ENCODE measurements around the gene PNMA8A. TPM values are rescaled to one million over a fixed set of nuclear protein-coding genes. Genes with fewer than 3 reads are reported as not detected.
A peak's percentile ranks its signal among the peaks of the same experiment; 100 is the strongest.

The PNMA8A gene
- total RNA-seq, 1 experiment from 2014 or later, result 24.5 TPM

- DNase-seq (ENCODE audit: low read depth, low spot score), result no peak
- in situ Hi-C loops (cut with HindIII; ENCODE audit: low pct_unique_long_range_greater_than_20kb, low sequenced_read_pairs), result no loop called here
Observed at GRCh38 chr19:46494146-46494940, 23.0 kb upstream of the PNMA8A start.

GRCh38 chr19:46493236-46494145, 22.1 kb upstream of the PNMA8A start:
- in situ Hi-C loops (cut with HindIII; ENCODE audit: low pct_unique_long_range_greater_than_20kb, low sequenced_read_pairs), result no loop called here
- no peak for DNase-seq (ENCODE audit: low read depth, low spot score)

GRCh38 chr19:46492841-46493235, 21.5 kb upstream of the PNMA8A start:
- no peak for DNase-seq (ENCODE audit: low read depth, low spot score)
- in situ Hi-C loops (cut with HindIII; ENCODE audit: low pct_unique_long_range_greater_than_20kb, low sequenced_read_pairs), result no loop called here

- no peak for DNase-seq (ENCODE audit: low read depth, low spot score)
- in situ Hi-C loops (cut with HindIII; ENCODE audit: low pct_unique_long_range_greater_than_20kb, low sequenced_read_pairs), result no loop called here
Observed at GRCh38 chr19:46491975-46492682, 20.8 kb upstream of the PNMA8A start.

- in situ Hi-C loops (cut with HindIII; ENCODE audit: low pct_unique_long_range_greater_than_20kb, low sequenced_read_pairs), result no loop called here
- DNase-seq (ENCODE audit: low read depth, low spot score), result no peak
Observed at GRCh38 chr19:46490774-46491173, 19.4 kb upstream of the PNMA8A start.

- in situ Hi-C loops (cut with HindIII; ENCODE audit: low pct_unique_long_range_greater_than_20kb, low sequenced_read_pairs), result no loop called here
- no peak for DNase-seq (ENCODE audit: low read depth, low spot score)
Observed at GRCh38 chr19:46489445-46490272, 18.3 kb upstream of the PNMA8A start.

GRCh38 chr19:46488551-46488950, 17.2 kb upstream of the PNMA8A start:
- in situ Hi-C loops (cut with HindIII; ENCODE audit: low pct_unique_long_range_greater_than_20kb, low sequenced_read_pairs), result no loop called here
- no peak for DNase-seq (ENCODE audit: low read depth, low spot score)

- in situ Hi-C loops (cut with HindIII; ENCODE audit: low pct_unique_long_range_greater_than_20kb, low sequenced_read_pairs), result no loop called here
- DNase-seq (ENCODE audit: low read depth, low spot score), result peak; percentile 74
Observed at GRCh38 chr19:46487802-46488445, 16.6 kb upstream of the PNMA8A start.

GRCh38 chr19:46487178-46487801, 15.9 kb upstream of the PNMA8A start:
- in situ Hi-C loops (cut with HindIII; ENCODE audit: low pct_unique_long_range_greater_than_20kb, low sequenced_read_pairs), result no loop called here
- no peak for DNase-seq (ENCODE audit: low read depth, low spot score)

- in situ Hi-C loops (cut with HindIII; ENCODE audit: low pct_unique_long_range_greater_than_20kb, low sequenced_read_pairs), result no loop called here
- no peak for DNase-seq (ENCODE audit: low read depth, low spot score)
Observed at GRCh38 chr19:46486358-46486757, 15.0 kb upstream of the PNMA8A start.

- in situ Hi-C loops (cut with HindIII; ENCODE audit: low pct_unique_long_range_greater_than_20kb, low sequenced_read_pairs), result no loop called here
- no peak for DNase-seq (ENCODE audit: low read depth, low spot score)
Observed at GRCh38 chr19:46484656-46485055, 13.3 kb upstream of the PNMA8A start.

- DNase-seq (ENCODE audit: low read depth, low spot score), result no peak
- in situ Hi-C loops (cut with HindIII; ENCODE audit: low pct_unique_long_range_greater_than_20kb, low sequenced_read_pairs), result no loop called here
Observed at GRCh38 chr19:46482631-46483030, 11.3 kb upstream of the PNMA8A start.

- in situ Hi-C loops (cut with HindIII; ENCODE audit: low pct_unique_long_range_greater_than_20kb, low sequenced_read_pairs), result no loop called here
- DNase-seq (ENCODE audit: low read depth, low spot score), result no peak
Observed at GRCh38 chr19:46481947-46482346, 10.6 kb upstream of the PNMA8A start.

GRCh38 chr19:46481223-46481848, 10.0 kb upstream of the PNMA8A start:
- no peak for DNase-seq (ENCODE audit: low read depth, low spot score)
- in situ Hi-C loops (cut with HindIII; ENCODE audit: low pct_unique_long_range_greater_than_20kb, low sequenced_read_pairs), result no loop called here

- in situ Hi-C loops (cut with HindIII; ENCODE audit: low pct_unique_long_range_greater_than_20kb, low sequenced_read_pairs), result no loop called here
- no peak for DNase-seq (ENCODE audit: low read depth, low spot score)
Observed at GRCh38 chr19:46480415-46480814, 9.1 kb upstream of the PNMA8A start.

GRCh38 chr19:46478356-46478986, 7.1 kb upstream of the PNMA8A start:
- peak; percentile 41 for DNase-seq (ENCODE audit: low read depth, low spot score)
- in situ Hi-C loops (cut with HindIII; ENCODE audit: low pct_unique_long_range_greater_than_20kb, low sequenced_read_pairs), result no loop called here

Data from SK-MEL-5 (cell line).